Ovary (tissue), 9 donors: ENCODE results near the gene TRIM3. TPM values are rescaled to one million over a fixed set of nuclear protein-coding genes. Genes with fewer than 3 reads are reported as not detected.

Experiments used
- DNase-seq, 5 donors: peaks; one replicate each; pipeline ENCODE4 v3.0.0-alpha.2; 2019 to 2020
- H3K27ac ChIP-seq, 2 donors: fragments of 200-600 bp; one replicate each; pipeline versions ENCODE4 v1.5.1 to v1.8.0; 2019 to 2022
- H3K27me3 ChIP-seq: fragments of 200-600 bp; one replicate; pipeline ENCODE4 v1.8.0; 2022
- H3K36me3 ChIP-seq: fragments of 200-600 bp; sonication (generic); one replicate; pipeline ENCODE4 v1.5.1; 2019
- H3K4me1 ChIP-seq: one replicate; pipeline ENCODE4 v1.8.1; 2013; ENCODE audit warnings: mild to moderate bottlenecking, moderate library complexity; ENCODE audit not compliant: insufficient read depth
- H3K4me3 ChIP-seq: fragments of 200-600 bp; sonication (generic); one replicate; pipeline ENCODE4 v1.5.1; 2017
- H3K9me3 ChIP-seq, 2 donors: fragments of 200-600 bp in 1 of 2; sonication (generic) in 1 of 2; one replicate each; pipeline versions ENCODE4 v1.5.1 to v1.8.1; 2013 to 2019; ENCODE audit warnings: mild to moderate bottlenecking in 1 of 2, moderate library complexity in 1 of 2
- CTCF ChIP-seq, 3 donors: fragments of 450-650 bp in 2 of 3; fragments of 200-600 bp in 1 of 3; IDR thresholded peaks; one replicate each; pipeline versions ENCODE4 v1.5.1 to v1.8.0; 2016 to 2022; ENCODE audit warnings: antibody characterized with exemption in 3 of 3, mild to moderate bottlenecking in 1 of 3
- EP300 ChIP-seq: sonication (generic); formaldehyde crosslinking; IDR thresholded peaks from one replicate; pipeline ENCODE4 v1.6.1; 2017; ENCODE audit warnings: antibody characterized with exemption
- POLR2A ChIP-seq: fragments of 450-650 bp; IDR thresholded peaks from one replicate; pipeline ENCODE4 v1.6.1; 2017; ENCODE audit warnings: antibody characterized with exemption, mild to moderate bottlenecking, moderate library complexity
- WGBS, 3 donors: extraction: QIAGEN DNeasy Blood & Tissue Kit in 1 of 3; methylation state at CpG; one replicate each; pipeline versions ENCODE4 v1.1.5 to v1.1.7; 2013 to 2017; 5-methylcytosine and 5-hydroxymethylcytosine counted together
- intact Hi-C, 4 donors: fragments of 100-400 bp; cut with DNase I; formaldehyde crosslinking; loops; one replicate each; pipeline versions ENCODE4 v1.11.0 to v1.15.1; 2022 to 2023
- polyA plus RNA-seq, 2 donors: library from polyadenylated mRNA; stranded (reverse); fragments of 200-250 nt in 1 of 2; fragments of 350-450 nt in 1 of 2; fragmentation: Illumina TruSeq in 1 of 2; extraction: RNeasy Lipid Tissue Mini Kit (QIAGEN cat#74804) in 1 of 2; gene quantifications; one replicate each; pipeline ENCODE4 v1.2.3, GENCODE V29; 2013 to 2014
- total RNA-seq, 7 donors: library from RNA; depleted of rRNA in 2 of 7; stranded (reverse); fragments of >200 nt in 2 of 7; fragmentation: NEBNext Ultra II Directional in 3 of 7; extraction: Animal tissue kit (Norgen Biotek cat#: 25700) in 3 of 7; gene quantifications; one replicate each; pipeline versions ENCODE4 v1.1.0 to v1.2.4, GENCODE V29; 2016 to 2023
- donor health status: DM: no; HTN: no; CAD: no; lungs with moderate emphysema.
- donor health status: DM: no; HTN: no; CAD: no.
- donor health status: Bipolar disorder and iron deficiency.
- donor health status: DM: yes; HTN: yes; CAD: no.
- donor health status: DM: no; HTN: no; CAD: no.
- donor health status: DM: yes; HTN: yes; CAD: no.

The TRIM3 gene
- total and polyA plus RNA-seq, 9 donors, result 9.7 to 27.4 (median 18.4) TPM

GRCh38 chr11:6459099-6459450 is 14.7 kb downstream of the TRIM3 start:
- H3K27ac ChIP-seq, result no peak overlapping the region
- 89 to 96% (median 90%) methylated on average over 1 of the region's 1 CpG for WGBS, 3 donors
- intact Hi-C loops, result no loop called here
- H3K9me3 ChIP-seq, result no peaks in the 10 kb centered on the region
- no peaks in the 10 kb centered on the region for H3K36me3 ChIP-seq
- H3K4me3 ChIP-seq, result no peak overlapping the region
- H3K27me3 ChIP-seq, result no peaks in the 10 kb centered on the region
- no peaks in the 10 kb centered on the region for H3K4me1 ChIP-seq
- no peak for DNase-seq
- TF ChIP-seq EP300 (no peak), POLR2A (no peak), CTCF (IDR thresholded peaks at IDR 0.05) (no peak)

- no peaks in the 10 kb centered on the region for H3K36me3 ChIP-seq
- H3K9me3 ChIP-seq, result no peaks in the 10 kb centered on the region
- TF ChIP-seq POLR2A, result no peak
- no peak for TF ChIP-seq CTCF (IDR thresholded peaks at IDR 0.05)
- TF ChIP-seq EP300, result no peak
Observed at GRCh38 chr11:6458352-6459098, 15.2 kb downstream of the TRIM3 start.

GRCh38 chr11:6457581-6458320 is 16.0 kb downstream of the TRIM3 start:
- DNase-seq, result no peak
- intact Hi-C loops, result no loop called here
- 92 to 93% (median 93%) methylated on average over 26 of the region's 26 CpGs for WGBS, 3 donors
- Histone ChIP-seq H3K27ac (no peak overlapping the region), H3K4me1 (no peaks in the 10 kb centered on the region), H3K27me3 (no peaks in the 10 kb centered on the region), H3K36me3 (no peaks in the 10 kb centered on the region), H3K4me3 (no peak overlapping the region), H3K9me3 (no peaks in the 10 kb centered on the region)
- no peak for TF ChIP-seq CTCF (IDR thresholded peaks at IDR 0.05)

More at GRCh38 chr11:6458352-6459098, 15.2 kb downstream of the TRIM3 start:
- H3K4me1 ChIP-seq, result no peaks in the 10 kb centered on the region
- no peak overlapping the region for H3K27ac ChIP-seq
- intact Hi-C loops, result no loop called here
- no peak for DNase-seq
- H3K4me3 ChIP-seq, result no peak overlapping the region
- H3K27me3 ChIP-seq, result no peaks in the 10 kb centered on the region
- 85 to 91% (median 87%) methylated on average over 2 of the region's 2 CpGs for WGBS, 3 donors

- H3K36me3 ChIP-seq, result no peaks in the 10 kb centered on the region
Observed at GRCh38 chr11:6456361-6457073, 17.2 kb downstream of the TRIM3 start.

More at GRCh38 chr11:6456361-6457073, 17.2 kb downstream of the TRIM3 start:
- WGBS, 3 donors, result 92 to 96% (median 94%) methylated on average over 46 to 56 of the region's 56 CpGs
- no peaks in the 10 kb centered on the region for H3K27me3 ChIP-seq
- no peak overlapping the region for H3K4me3 ChIP-seq
- DNase-seq, result no peak
- no peaks in the 10 kb centered on the region for H3K4me1 ChIP-seq
- no peak overlapping the region for H3K27ac ChIP-seq
- intact Hi-C loops, result no loop called here
- no peaks in the 10 kb centered on the region for H3K9me3 ChIP-seq
- TF ChIP-seq EP300, result no peak
- TF ChIP-seq POLR2A, result no peak
- TF ChIP-seq CTCF (IDR thresholded peaks at IDR 0.05), result no peak
